HG03432 (cell line): ENCODE measurements around the gene SLC37A3.
"Not testable (repeated sequence)": the region's sequence is repeated elsewhere in the genome, so short reads cannot be mapped to it uniquely, and the experiment has no call there.

Experiments used
- ATAC-seq: cut with Tn5 transposase; IDR thresholded peaks from one replicate; pipeline ENCODE4 v1.9.1; 2021; ENCODE audit warnings: mild to moderate bottlenecking, moderate library complexity; ENCODE audit not compliant: unreplicated experiment

SLC37A3 gene

GRCh38 chr7:140315498-140316164 lies 82.7 kb downstream of the SLC37A3 start:
- no peak for ATAC-seq

GRCh38 chr7:140314573-140315480 lies 83.5 kb downstream of the SLC37A3 start:
- ATAC-seq, result no peak

- no peak for ATAC-seq
Measured at GRCh38 chr7:140312141-140312846, 86.0 kb downstream of the SLC37A3 start.

GRCh38 chr7:140311128-140311527 lies 87.2 kb downstream of the SLC37A3 start:
- ATAC-seq, result not testable (repeated sequence)

GRCh38 chr7:140310337-140311002 lies 87.9 kb downstream of the SLC37A3 start:
- no peak for ATAC-seq

GRCh38 chr7:140308060-140308459 lies 90.3 kb downstream of the SLC37A3 start:
- no peak for ATAC-seq

- ATAC-seq, result peak; percentile 73
Measured at GRCh38 chr7:140304191-140304799, 94.0 kb downstream of the SLC37A3 start.

GRCh38 chr7:140300243-140301136 lies 97.8 kb downstream of the SLC37A3 start:
- no peak for ATAC-seq

- ATAC-seq, result no peak
Measured at GRCh38 chr7:140298213-140298612, 100.1 kb downstream of the SLC37A3 start.

- no peak for ATAC-seq
Measured at GRCh38 chr7:140297192-140297591, 101.1 kb downstream of the SLC37A3 start.

GRCh38 chr7:140295224-140295738 lies 103.0 kb downstream of the SLC37A3 start:
- no peak for ATAC-seq

- no peak for ATAC-seq
Measured at GRCh38 chr7:140294454-140294853, 103.9 kb downstream of the SLC37A3 start.

GRCh38 chr7:140292438-140292837 lies 105.9 kb downstream of the SLC37A3 start:
- ATAC-seq, result no peak

GRCh38 chr7:140289804-140290203 lies 108.5 kb downstream of the SLC37A3 start:
- no peak for ATAC-seq

GRCh38 chr7:140287988-140288387 lies 110.3 kb downstream of the SLC37A3 start:
- ATAC-seq, result no peak

GRCh38 chr7:140285938-140286337 lies 112.4 kb downstream of the SLC37A3 start:
- no peak for ATAC-seq

- no peak for ATAC-seq
Measured at GRCh38 chr7:140284062-140284461, 114.3 kb downstream of the SLC37A3 start.
